ENCODE measurements around the gene VSIG10. TPM values are rescaled to one million over a fixed set of nuclear protein-coding genes. Genes with fewer than 3 reads are reported as not detected.

The VSIG10 gene
- total RNA-seq, 2 experiments from 2014 or later: 3.7 to 4.4 TPM

GRCh38 chr12:118127867-118128266, 24.1 kb upstream of the VSIG10 start:
- H3K9me3 Mint-ChIP-seq: no peaks in the 10 kb centered on the region
- H3K36me3 Mint-ChIP-seq (ENCODE audit: low read depth): no peaks in the 10 kb centered on the region
- no peaks in the 10 kb centered on the region for H3K27me3 Mint-ChIP-seq
- H3K4me3 Mint-ChIP-seq: no peak overlapping the region
- CTCF ChIA-PET: no interaction called here
- H3K27ac Mint-ChIP-seq: no peak overlapping the region
- DNase-seq: no peak
- H3K4me1 Mint-ChIP-seq: peaks cover 4% of the 10 kb centered on the region
- POLR2A ChIA-PET: no interaction called here

GRCh38 chr12:118126119-118126757, 22.4 kb upstream of the VSIG10 start:
- Mint-ChIP-seq H3K9me3 (no peaks in the 10 kb centered on the region), H3K36me3 (ENCODE audit: low read depth) (no peaks in the 10 kb centered on the region), H3K27me3 (no peaks in the 10 kb centered on the region), H3K4me3 (no peak overlapping the region), H3K27ac (no peak overlapping the region), H3K4me1 (no peaks in the 10 kb centered on the region)
- ChIA-PET CTCF (interaction anchor here (0.6 kb wide), 1 partner anchor 143 kb away, joined by 5 read pairs; no protein-coding TSS in a partner anchor), POLR2A (no interaction called here)
- no peak for DNase-seq

- no peaks in the 10 kb centered on the region for H3K36me3 Mint-ChIP-seq (ENCODE audit: low read depth)
- POLR2A ChIA-PET: no interaction called here
- no peaks in the 10 kb centered on the region for H3K27me3 Mint-ChIP-seq
- H3K27ac Mint-ChIP-seq: no peak overlapping the region
- no peak for DNase-seq
- H3K4me3 Mint-ChIP-seq: no peak overlapping the region
- no peaks in the 10 kb centered on the region for H3K9me3 Mint-ChIP-seq
- CTCF ChIA-PET: no interaction called here
- H3K4me1 Mint-ChIP-seq: peaks cover 2% of the 10 kb centered on the region
Observed at GRCh38 chr12:118125743-118126118, 21.9 kb upstream of the VSIG10 start.

- Mint-ChIP-seq H3K4me1 (peaks cover 7% of the 10 kb centered on the region), H3K27me3 (no peaks in the 10 kb centered on the region), H3K4me3 (no peak overlapping the region), H3K36me3 (ENCODE audit: low read depth) (no peaks in the 10 kb centered on the region), H3K9me3 (no peaks in the 10 kb centered on the region), H3K27ac (no peak overlapping the region)
- no peak for DNase-seq
- ChIA-PET POLR2A (interaction anchor here (0.7 kb wide), 1 partner anchor 11 kb away, joined by 3 read pairs; the partner anchor contains the start of gene PEBP1), CTCF (interaction anchor here (0.7 to 1.9 kb wide), 4 partner anchors 11 to 253 kb away, joined by 3 to 6 read pairs (median 5); partner anchors contain the start of genes PEBP1 and SUDS3)
Observed at GRCh38 chr12:118124333-118124874, 20.6 kb upstream of the VSIG10 start.

- no peaks in the 10 kb centered on the region for H3K9me3 Mint-ChIP-seq
- H3K4me3 Mint-ChIP-seq: no peak overlapping the region
- peaks cover 7% of the 10 kb centered on the region for H3K4me1 Mint-ChIP-seq
- DNase-seq: no peak
- POLR2A ChIA-PET: interaction anchor here (0.9 kb wide), 1 partner anchor 254 kb away, joined by 3 read pairs; the partner anchor contains the start of gene SUDS3
- no peaks in the 10 kb centered on the region for H3K27me3 Mint-ChIP-seq
- H3K36me3 Mint-ChIP-seq (ENCODE audit: low read depth): no peaks in the 10 kb centered on the region
- no peak overlapping the region for H3K27ac Mint-ChIP-seq
- CTCF ChIA-PET: interaction anchor here (1.7 to 4.4 kb wide), 5 partner anchors 18 to 255 kb away, joined by 6 to 78 read pairs (median 12); partner anchors contain the start of gene SUDS3
Observed at GRCh38 chr12:118122264-118122663, 18.5 kb upstream of the VSIG10 start.

- ChIA-PET CTCF (interaction anchor here (0.6 to 4.4 kb wide), 23 partner anchors 9 to 809 kb away, joined by 3 to 78 read pairs (median 4); partner anchors contain the start of genes PEBP1 and SUDS3), POLR2A (interaction anchor here (0.6 to 1.2 kb wide), 4 partner anchors 48 to 256 kb away, joined by 3 to 15 read pairs (median 3); partner anchors contain the start of genes SUDS3 and TAOK3)
- Mint-ChIP-seq H3K4me1 (peaks cover 7% of the 10 kb centered on the region), H3K9me3 (no peaks in the 10 kb centered on the region), H3K27ac (peak overlapping the region; percentile 47), H3K4me3 (no peak overlapping the region), H3K27me3 (no peaks in the 10 kb centered on the region), H3K36me3 (ENCODE audit: low read depth) (no peaks in the 10 kb centered on the region)
- peak; percentile 72 for DNase-seq
Observed at GRCh38 chr12:118120579-118121363, 17.0 kb upstream of the VSIG10 start.

GRCh38 chr12:118119449-118119879, 15.7 kb upstream of the VSIG10 start:
- H3K27ac Mint-ChIP-seq: no peak overlapping the region
- H3K36me3 Mint-ChIP-seq (ENCODE audit: low read depth): no peaks in the 10 kb centered on the region
- peaks cover 7% of the 10 kb centered on the region for H3K4me1 Mint-ChIP-seq
- ChIA-PET POLR2A (no interaction called here), CTCF (interaction anchor here (0.6 to 4.4 kb wide), 5 partner anchors 15 to 257 kb away, joined by 3 to 78 read pairs (median 4); partner anchors contain the start of genes PEBP1, SUDS3 and VSIG10)
- DNase-seq: no peak
- no peak overlapping the region for H3K4me3 Mint-ChIP-seq
- no peaks in the 10 kb centered on the region for H3K27me3 Mint-ChIP-seq
- no peaks in the 10 kb centered on the region for H3K9me3 Mint-ChIP-seq

GRCh38 chr12:118109088-118109487, 5.3 kb upstream of the VSIG10 start:
- ChIA-PET CTCF (interaction anchor here (1.7 kb wide), 1 partner anchor 12 kb away, joined by 5 read pairs; no protein-coding TSS in a partner anchor), POLR2A (no interaction called here)
- H3K4me3 Mint-ChIP-seq: no peak overlapping the region
- no peak overlapping the region for H3K27ac Mint-ChIP-seq
- DNase-seq: no peak
- no peaks in the 10 kb centered on the region for H3K9me3 Mint-ChIP-seq
- peaks cover 3% of the 10 kb centered on the region for H3K4me1 Mint-ChIP-seq
- H3K36me3 Mint-ChIP-seq (ENCODE audit: low read depth): no peaks in the 10 kb centered on the region
- peaks cover 4% of the 10 kb centered on the region for H3K27me3 Mint-ChIP-seq

GRCh38 chr12:118107694-118108093, 3.9 kb upstream of the VSIG10 start:
- Mint-ChIP-seq H3K27me3 (peaks cover 8% of the 10 kb centered on the region), H3K27ac (no peak overlapping the region), H3K4me3 (no peak overlapping the region), H3K9me3 (no peaks in the 10 kb centered on the region), H3K4me1 (peaks cover 6% of the 10 kb centered on the region), H3K36me3 (ENCODE audit: low read depth) (no peaks in the 10 kb centered on the region)
- no peak for DNase-seq
- CTCF ChIA-PET: no interaction called here
- POLR2A ChIA-PET: interaction anchor here (1.2 kb wide), 1 partner anchor 43 kb away, joined by 3 read pairs; no protein-coding TSS in a partner anchor

- H3K36me3 Mint-ChIP-seq (ENCODE audit: low read depth): no peaks in the 10 kb centered on the region
- no peak overlapping the region for H3K27ac Mint-ChIP-seq
- no peaks in the 10 kb centered on the region for H3K9me3 Mint-ChIP-seq
- no peak for DNase-seq
- peaks cover 6% of the 10 kb centered on the region for H3K4me1 Mint-ChIP-seq
- peaks cover 13% of the 10 kb centered on the region for H3K27me3 Mint-ChIP-seq
- H3K4me3 Mint-ChIP-seq: no peak overlapping the region
- POLR2A ChIA-PET: no interaction called here
- CTCF ChIA-PET: no interaction called here
Observed at GRCh38 chr12:118107011-118107410, 3.2 kb upstream of the VSIG10 start.

- Mint-ChIP-seq H3K9me3 (no peaks in the 10 kb centered on the region), H3K27me3 (peaks cover 13% of the 10 kb centered on the region), H3K4me1 (peaks cover 6% of the 10 kb centered on the region), H3K27ac (no peak overlapping the region), H3K4me3 (peak overlapping the region; percentile 71), H3K36me3 (ENCODE audit: low read depth) (no peaks in the 10 kb centered on the region)
- POLR2A ChIA-PET: no interaction called here
- DNase-seq: peak; percentile 16
- CTCF ChIA-PET: interaction anchor here (1.3 kb wide), 1 partner anchor 38 kb away, joined by 3 read pairs; no protein-coding TSS in a partner anchor
Observed at GRCh38 chr12:118103201-118103600, 610 bp downstream of the VSIG10 start.

GRCh38 chr12:118102609-118103008, 1.2 kb downstream of the VSIG10 start:
- no peaks in the 10 kb centered on the region for H3K36me3 Mint-ChIP-seq (ENCODE audit: low read depth)
- H3K9me3 Mint-ChIP-seq: no peaks in the 10 kb centered on the region
- CTCF ChIA-PET: interaction anchor here (0.6 to 1.3 kb wide), 2 partner anchors 37 to 86 kb away, joined by 3 read pairs; partner anchors contain the start of gene RFC5
- POLR2A ChIA-PET: interaction anchor here (0.8 to 1.8 kb wide), 2 partner anchors 23 to 257 kb away, joined by 3 to 4 read pairs; no protein-coding TSS in a partner anchor
- H3K4me3 Mint-ChIP-seq: peak overlapping the region; percentile 71
- H3K27ac Mint-ChIP-seq: no peak overlapping the region
- H3K27me3 Mint-ChIP-seq: peaks cover 13% of the 10 kb centered on the region
- DNase-seq: no peak
- peaks cover 6% of the 10 kb centered on the region for H3K4me1 Mint-ChIP-seq

All from activated CD4-positive, alpha-beta memory T cell treated with anti-CD3 and anti-CD28 coated beads, Interleukin-2, amount 10 ng/mL, durations not matched to agents 7 days and 5 days (primary cell).